ENCODE measurements around the gene HAPSTR1. TPM values are rescaled to one million over a fixed set of nuclear protein-coding genes. Genes with fewer than 3 reads are reported as not detected.

HAPSTR1 gene
- total RNA-seq, 6 experiments from 2014 or later = 65.0 to 77.4 (median 72.0) TPM

DNA sequence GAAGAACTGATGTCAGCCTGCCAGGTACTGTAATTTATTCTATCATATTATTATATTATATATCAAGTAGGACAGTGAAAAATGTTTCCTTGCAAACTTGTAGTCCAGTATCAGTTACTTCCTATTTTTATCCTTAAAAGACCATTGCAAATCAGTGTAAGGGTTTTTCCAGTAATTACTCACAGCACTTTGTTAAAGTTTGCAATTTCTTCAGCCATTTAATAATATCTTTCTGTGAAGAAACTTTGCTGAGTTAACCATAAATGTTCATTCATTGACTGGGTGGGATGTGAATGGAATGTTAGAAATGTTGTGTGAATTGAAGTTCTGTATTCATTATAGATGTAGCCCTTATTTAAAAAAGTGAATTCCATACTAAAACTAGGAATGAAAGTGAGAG, 26.7 kb downstream of the HAPSTR1 start:
- Mint-ChIP-seq H3K36me3 (ENCODE audit: low read depth) (peaks cover 58% of the 10 kb centered on the region), H3K9me3 (no peaks in the 10 kb centered on the region), H3K27me3 (ENCODE audit: insufficient read depth) (peaks cover 5% of the 10 kb centered on the region), H3K27ac (0 out of 2 replicates have a peak overlapping the region, but pooled peaks have one; percentile 62), H3K4me1 (ENCODE audit: low read depth) (peaks cover 78% of the 10 kb centered on the region), H3K4me3 (no peak overlapping the region)
- TF ChIP-seq, protein P1, sequence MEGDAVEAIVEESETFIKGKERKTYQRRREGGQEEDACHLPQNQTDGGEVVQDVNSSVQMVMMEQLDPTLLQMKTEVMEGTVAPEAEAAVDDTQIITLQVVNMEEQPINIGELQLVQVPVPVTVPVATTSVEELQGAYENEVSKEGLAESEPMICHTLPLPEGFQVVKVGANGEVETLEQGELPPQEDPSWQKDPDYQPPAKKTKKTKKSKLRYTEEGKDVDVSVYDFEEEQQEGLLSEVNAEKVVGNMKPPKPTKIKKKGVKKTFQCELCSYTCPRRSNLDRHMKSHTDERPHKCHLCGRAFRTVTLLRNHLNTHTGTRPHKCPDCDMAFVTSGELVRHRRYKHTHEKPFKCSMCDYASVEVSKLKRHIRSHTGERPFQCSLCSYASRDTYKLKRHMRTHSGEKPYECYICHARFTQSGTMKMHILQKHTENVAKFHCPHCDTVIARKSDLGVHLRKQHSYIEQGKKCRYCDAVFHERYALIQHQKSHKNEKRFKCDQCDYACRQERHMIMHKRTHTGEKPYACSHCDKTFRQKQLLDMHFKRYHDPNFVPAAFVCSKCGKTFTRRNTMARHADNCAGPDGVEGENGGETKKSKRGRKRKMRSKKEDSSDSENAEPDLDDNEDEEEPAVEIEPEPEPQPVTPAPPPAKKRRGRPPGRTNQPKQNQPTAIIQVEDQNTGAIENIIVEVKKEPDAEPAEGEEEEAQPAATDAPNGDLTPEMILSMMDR (IDR thresholded peaks at IDR 0.05) = no peak
- DNase-seq = no peak

DNA sequence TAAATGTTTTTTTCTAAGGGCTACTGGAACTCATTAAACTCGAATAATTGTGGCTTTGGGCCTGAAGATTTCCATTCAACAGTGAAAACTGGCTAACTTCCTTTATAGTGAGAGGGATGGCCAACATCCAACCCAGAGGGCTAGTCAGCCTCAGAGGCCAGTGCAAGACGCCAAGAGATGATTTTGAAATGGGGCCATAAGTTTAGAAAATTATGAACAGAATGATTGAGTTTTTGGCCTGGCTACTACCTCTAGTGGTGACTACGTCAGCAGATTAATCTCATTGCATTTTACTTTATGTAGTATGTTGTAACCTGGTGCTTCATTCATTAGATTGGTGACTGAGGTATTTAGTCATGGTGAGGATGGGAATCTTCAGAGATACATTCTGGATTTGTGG, 28.4 kb downstream of the HAPSTR1 start:
- Mint-ChIP-seq H3K4me1 (ENCODE audit: low read depth) (peaks cover 68% of the 10 kb centered on the region), H3K27ac (peak overlapping the region; percentile 62), H3K27me3 (ENCODE audit: insufficient read depth) (peaks cover 4% of the 10 kb centered on the region; the same call in 1 of the 2 replicates), H3K36me3 (ENCODE audit: low read depth) (peaks cover 48% of the 10 kb centered on the region), H3K9me3 (no peaks in the 10 kb centered on the region), H3K4me3 (no peak overlapping the region)
- TF ChIP-seq, protein P1 (IDR thresholded peaks at IDR 0.05) = peak; percentile 55
- peak; percentile 78 for DNase-seq

DNA sequence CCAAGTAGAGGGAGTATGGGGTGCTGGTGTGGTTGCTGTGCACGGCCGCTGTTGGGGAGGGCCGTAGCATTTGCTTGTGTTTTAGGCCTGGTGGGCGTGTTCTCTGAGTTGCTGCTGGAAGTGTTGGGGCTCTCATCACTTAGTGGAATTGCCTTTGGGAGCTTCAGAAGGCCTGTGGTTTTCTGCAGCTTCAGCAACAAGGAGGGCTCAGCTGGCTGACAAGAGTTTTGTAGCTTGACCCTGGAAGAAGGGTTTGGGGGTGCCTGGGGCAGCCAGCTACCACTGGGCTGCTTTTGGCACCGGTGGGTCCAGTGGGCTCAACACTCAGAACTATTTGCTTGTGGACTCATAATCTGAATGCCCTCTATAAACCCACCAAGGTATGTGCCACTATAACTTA, 30.9 kb downstream of the HAPSTR1 start:
- TF ChIP-seq, protein P1 (IDR thresholded peaks at IDR 0.05) = no peak
- no peak overlapping the region for H3K4me3 Mint-ChIP-seq
- H3K27me3 Mint-ChIP-seq (ENCODE audit: insufficient read depth) = no peaks in the 10 kb centered on the region
- no peaks in the 10 kb centered on the region for H3K9me3 Mint-ChIP-seq
- no peak overlapping the region for H3K27ac Mint-ChIP-seq
- DNase-seq = no peak
- peaks cover 30% of the 10 kb centered on the region for H3K36me3 Mint-ChIP-seq (ENCODE audit: low read depth)
- H3K4me1 Mint-ChIP-seq (ENCODE audit: low read depth) = peaks cover 63% of the 10 kb centered on the region

DNA sequence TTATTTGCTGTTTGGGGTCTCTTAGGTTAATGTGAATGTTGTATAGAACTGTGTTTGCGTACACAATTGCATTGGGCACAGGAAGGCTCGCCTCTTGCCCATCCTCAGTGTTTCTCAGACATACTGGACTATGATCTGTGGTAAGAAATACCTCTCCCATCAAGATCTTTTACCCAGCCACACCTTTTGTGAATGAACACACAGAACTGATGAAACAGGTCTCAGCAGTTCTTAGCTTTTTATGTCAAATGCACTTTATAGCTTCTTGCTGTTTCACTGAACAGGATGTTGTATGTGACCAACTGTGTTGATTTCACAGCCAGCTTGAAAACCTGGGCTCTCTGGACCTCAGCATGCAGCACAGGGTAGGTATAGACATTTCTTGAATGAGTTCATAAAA, 31.5 kb downstream of the HAPSTR1 start:
- H3K4me3 Mint-ChIP-seq = no peak overlapping the region
- no peak for DNase-seq
- no peaks in the 10 kb centered on the region; the same call in 1 of the 2 replicates for H3K27me3 Mint-ChIP-seq (ENCODE audit: insufficient read depth)
- peak overlapping the region; percentile 43 for H3K27ac Mint-ChIP-seq
- H3K9me3 Mint-ChIP-seq = no peaks in the 10 kb centered on the region
- TF ChIP-seq, protein P1 (IDR thresholded peaks at IDR 0.05) = no peak
- peaks cover 24% of the 10 kb centered on the region; the same call in 1 of the 2 replicates for H3K36me3 Mint-ChIP-seq (ENCODE audit: low read depth)
- H3K4me1 Mint-ChIP-seq (ENCODE audit: low read depth) = peaks cover 63% of the 10 kb centered on the region

DNA sequence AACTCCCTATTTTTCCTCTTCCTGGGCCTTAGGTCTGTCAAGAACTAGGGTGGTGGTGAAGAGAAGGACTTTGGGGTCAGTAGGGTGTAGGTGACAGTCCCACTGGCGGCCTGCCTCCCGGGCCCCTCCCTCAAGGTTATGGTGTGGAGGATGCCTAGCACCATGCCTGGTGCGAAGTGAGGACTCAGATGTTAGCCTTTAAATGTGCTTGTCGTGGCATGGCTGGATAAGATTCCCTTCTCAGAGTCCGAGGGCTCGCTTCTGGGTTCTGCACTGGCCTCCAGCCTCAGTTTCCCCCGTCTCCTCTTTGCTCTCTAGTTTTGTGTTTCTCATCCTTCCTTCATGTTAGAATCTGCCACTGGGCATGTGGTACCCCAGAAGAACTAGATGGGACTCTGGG, 32.0 kb downstream of the HAPSTR1 start:
- Mint-ChIP-seq H3K27me3 (ENCODE audit: insufficient read depth) (no peaks in the 10 kb centered on the region; the same call in 1 of the 2 replicates), H3K4me3 (no peak overlapping the region), H3K9me3 (no peaks in the 10 kb centered on the region), H3K27ac (peak overlapping the region; percentile 43; the same call in 1 of the 2 replicates), H3K36me3 (ENCODE audit: low read depth) (peaks cover 21% of the 10 kb centered on the region; the same call in 1 of the 2 replicates), H3K4me1 (ENCODE audit: low read depth) (peaks cover 63% of the 10 kb centered on the region)
- no peak for DNase-seq
- TF ChIP-seq, protein P1 (IDR thresholded peaks at IDR 0.05) = no peak

Measured in HFFc6 (cell line).